T47D (cell line): ENCODE measurements around the gene TM4SF4.

Source experiments
- DNase-seq, 2 experiments: peaks; one replicate each; pipeline versions ENCODE4 v3.0.0 to v3.0.0-alpha.2; 2011 to 2012; ENCODE audit warnings: low read depth in 1 of 2, low spot score in 1 of 2
- JUND ChIP-seq: IDR thresholded peaks from 2 replicates; pipeline ENCODE4 v1.6.1; 2012; ENCODE audit warnings: low read depth
- in situ Hi-C: cut with HindIII; loops from 2 replicates; pipeline ENCODE4 v1.10.0; 2016; ENCODE audit warnings: low sequenced_read_pairs, low pct_unique_long_range_greater_than_20kb

The TM4SF4 gene

GRCh38 chr3:149512073-149512782, 37.7 kb downstream of the TM4SF4 start:
- in situ Hi-C loops, result no loop called here
- no peak for TF ChIP-seq JUND
- peak; percentile 51 to 82 for DNase-seq

GRCh38 chr3:149514471-149514870, 40.0 kb downstream of the TM4SF4 start:
- TF ChIP-seq JUND, result no peak

GRCh38 chr3:149515249-149515648, 40.8 kb downstream of the TM4SF4 start:
- in situ Hi-C loops, result no loop called here
- no peak for DNase-seq
- no peak for TF ChIP-seq JUND

More at GRCh38 chr3:149514471-149514870, 40.0 kb downstream of the TM4SF4 start:
- DNase-seq, result no peak
- in situ Hi-C loops, result no loop called here

GRCh38 chr3:149516920-149517319, 42.4 kb downstream of the TM4SF4 start:
- no peak for TF ChIP-seq JUND
- no peak for DNase-seq
- in situ Hi-C loops, result no loop called here

- TF ChIP-seq JUND, result no peak
- in situ Hi-C loops, result no loop called here
- no peak for DNase-seq
Measured at GRCh38 chr3:149519912-149520311, 45.4 kb downstream of the TM4SF4 start.

GRCh38 chr3:149523512-149524299, 49.2 kb downstream of the TM4SF4 start:
- in situ Hi-C loops, result no loop called here
- no peak for DNase-seq
- TF ChIP-seq JUND, result no peak

GRCh38 chr3:149527531-149528339, 53.2 kb downstream of the TM4SF4 start:
- peak in 1 of 2 experiments; percentile 48 for DNase-seq
- in situ Hi-C loops, result no loop called here
- TF ChIP-seq JUND, result no peak

GRCh38 chr3:149528340-149528650, 53.8 kb downstream of the TM4SF4 start:
- in situ Hi-C loops, result no loop called here
- DNase-seq, result no peak
- TF ChIP-seq JUND, result no peak

- DNase-seq, result no peak
- TF ChIP-seq JUND, result no peak
- in situ Hi-C loops, result no loop called here
Measured at GRCh38 chr3:149529099-149529498, 54.6 kb downstream of the TM4SF4 start.

- in situ Hi-C loops, result no loop called here
- TF ChIP-seq JUND, result no peak
- DNase-seq, result no peak
Measured at GRCh38 chr3:149532489-149533180, 58.1 kb downstream of the TM4SF4 start.

GRCh38 chr3:149534082-149534481, 59.6 kb downstream of the TM4SF4 start:
- DNase-seq, result no peak
- in situ Hi-C loops, result no loop called here
- no peak for TF ChIP-seq JUND

GRCh38 chr3:149534671-149535332, 60.3 kb downstream of the TM4SF4 start:
- in situ Hi-C loops, result no loop called here
- no peak for TF ChIP-seq JUND
- DNase-seq, result peak in 1 of 2 experiments; percentile 82
